Right renal cortex interstitium (tissue), 3 donors: ENCODE measurements around the gene TTPAL. TPM values are rescaled to one million over a fixed set of nuclear protein-coding genes. Genes with fewer than 3 reads are reported as not detected.

Experiments
- DNase-seq, 3 donors: peaks; one replicate each; pipeline ENCODE4 v3.0.0-alpha.2; 2013; ENCODE audit warnings: low read depth in 3 of 3, low spot score in 2 of 3
- polyA plus RNA-seq, 3 donors: library from polyadenylated mRNA; unstranded; fragments of 120-200 nt; gene quantifications; one replicate each; pipeline ENCODE4 v1.2.1, GENCODE V29; 2013; ENCODE audit not compliant: insufficient read length in 3 of 3

Gene TTPAL
- polyA plus RNA-seq, 3 donors, result 10.9 to 13.1 (median 11.6) TPM

DNA sequence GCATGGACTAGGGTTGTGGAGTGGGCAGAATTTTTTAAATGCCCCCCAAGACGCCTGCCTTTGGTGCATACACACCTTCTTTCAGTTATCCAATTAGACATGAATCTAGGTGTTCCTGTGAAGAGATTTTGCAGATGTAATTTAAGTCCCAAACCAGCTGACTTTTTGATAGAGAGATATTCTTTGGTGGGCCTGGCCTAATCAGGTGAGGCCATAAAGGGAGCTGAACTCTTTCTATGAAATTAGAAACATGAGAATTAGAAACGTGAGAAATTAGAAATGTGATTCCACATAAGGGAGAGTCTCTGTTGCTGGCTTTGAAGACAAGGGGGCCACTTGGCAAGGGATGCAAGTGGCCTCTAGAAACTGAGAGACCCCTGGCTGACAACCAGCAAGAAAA lies 36.4 kb upstream of the TTPAL start:
- no peak for DNase-seq

DNA sequence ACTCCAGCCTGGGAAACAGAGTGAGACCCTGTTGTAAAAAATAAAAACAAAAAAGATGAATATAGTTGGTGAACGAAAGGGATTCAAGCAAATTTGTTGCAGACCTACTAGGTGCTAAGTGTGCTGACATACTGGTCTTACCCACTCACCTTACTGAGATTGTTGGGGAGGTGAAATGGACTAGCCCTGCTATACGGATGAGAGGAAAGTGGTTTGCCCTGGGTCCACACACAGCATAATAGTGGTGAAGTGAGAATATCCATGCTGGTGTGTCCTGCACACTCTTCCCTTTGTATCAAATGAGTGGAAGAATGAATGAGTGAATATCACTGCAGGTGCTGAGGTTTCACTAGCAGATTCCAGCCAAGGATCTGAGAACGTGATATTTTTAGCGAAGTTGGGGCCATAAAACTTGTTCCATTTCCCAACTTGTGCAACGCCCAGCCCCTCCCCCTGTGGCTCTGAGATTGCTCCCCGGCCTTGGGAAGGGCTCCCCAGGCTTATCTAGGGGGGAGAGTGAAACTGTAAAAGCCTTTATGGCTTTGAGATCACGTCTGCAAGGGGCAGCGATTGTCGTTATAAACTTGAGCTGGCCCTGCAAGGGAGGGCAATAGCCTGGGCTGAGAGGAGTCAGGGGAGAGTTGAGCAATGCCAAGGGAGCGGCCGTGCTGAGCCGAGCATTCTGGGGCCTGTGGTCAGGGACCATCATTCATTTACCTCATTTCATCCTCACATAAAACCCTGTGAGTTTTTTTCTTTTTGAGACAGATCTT lies 33.2 kb upstream of the TTPAL start:
- DNase-seq, result no peak

DNA sequence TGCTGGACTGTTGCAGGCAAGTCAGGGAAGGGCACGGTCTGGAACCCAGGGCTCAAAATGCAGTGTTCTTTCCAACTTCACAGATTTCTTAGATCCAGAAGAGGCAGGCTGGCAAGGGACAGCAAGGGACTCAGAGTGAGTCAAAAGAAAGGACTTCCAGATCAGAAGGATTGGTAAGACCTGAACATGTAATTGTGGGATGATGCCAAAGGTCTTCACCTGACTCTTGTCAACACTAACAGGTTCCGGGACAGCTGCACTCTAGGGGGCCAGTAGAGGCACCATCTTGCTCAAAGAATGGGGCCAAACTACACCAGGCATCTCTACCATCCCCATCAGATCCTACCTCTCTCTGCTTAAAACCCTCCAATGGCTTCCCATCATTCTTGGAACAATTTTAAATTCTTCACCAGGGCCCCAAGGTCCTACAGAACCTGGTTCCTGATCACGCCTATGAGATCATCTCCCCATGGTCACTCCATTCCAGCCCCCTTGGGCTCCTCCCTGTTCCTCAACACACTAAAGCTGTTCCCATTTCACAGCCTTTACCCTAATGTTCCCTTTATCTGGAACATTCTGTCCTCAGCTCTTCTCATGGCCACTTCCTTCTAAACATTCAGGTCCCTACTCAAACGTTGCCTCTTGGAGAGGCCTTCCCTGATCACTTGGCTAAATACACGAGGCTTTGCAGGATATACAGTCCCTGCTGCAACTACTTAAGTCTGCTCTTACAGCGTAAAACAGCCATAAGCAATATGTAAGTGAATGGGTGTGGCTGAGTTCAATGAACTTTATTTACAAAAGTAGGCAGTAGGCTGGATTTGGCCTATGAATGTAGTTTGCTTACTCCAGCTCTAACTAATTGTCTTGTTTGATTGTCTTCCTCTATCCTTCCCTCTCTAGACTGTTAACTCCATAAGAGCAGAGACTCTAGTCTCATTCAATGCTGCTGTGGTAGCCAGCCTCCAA lies 29.6 kb upstream of the TTPAL start:
- DNase-seq, result no peak

DNA sequence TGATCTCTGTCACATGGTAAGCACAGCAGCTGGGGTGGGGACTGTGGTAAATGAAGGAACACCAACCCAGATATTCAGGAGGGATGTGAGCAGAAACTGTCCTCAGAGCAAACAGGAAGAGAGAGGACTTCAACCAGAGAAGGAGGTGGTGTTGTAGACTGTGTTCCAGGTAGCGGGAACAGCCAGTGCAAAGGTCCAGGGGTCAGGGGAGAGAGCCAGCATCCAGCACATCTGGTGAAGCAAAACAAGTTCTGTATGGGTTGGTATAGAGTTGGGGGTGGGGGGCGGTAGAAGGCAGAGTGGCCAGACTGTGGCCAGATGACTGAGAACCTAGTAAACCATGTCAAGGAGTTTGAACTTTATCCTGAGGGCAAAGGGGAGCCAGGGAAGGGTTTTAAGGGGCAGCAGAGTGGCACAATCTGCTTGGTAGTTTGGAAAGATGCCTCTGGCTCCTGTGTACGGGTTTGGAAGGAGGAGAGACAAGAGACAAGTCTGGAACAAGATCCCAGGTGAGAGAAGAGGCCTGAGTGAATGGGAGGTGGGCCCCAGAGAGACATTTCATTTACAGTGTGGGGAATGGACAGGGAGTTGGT lies 27.8 kb upstream of the TTPAL start:
- DNase-seq, result no peak

DNA sequence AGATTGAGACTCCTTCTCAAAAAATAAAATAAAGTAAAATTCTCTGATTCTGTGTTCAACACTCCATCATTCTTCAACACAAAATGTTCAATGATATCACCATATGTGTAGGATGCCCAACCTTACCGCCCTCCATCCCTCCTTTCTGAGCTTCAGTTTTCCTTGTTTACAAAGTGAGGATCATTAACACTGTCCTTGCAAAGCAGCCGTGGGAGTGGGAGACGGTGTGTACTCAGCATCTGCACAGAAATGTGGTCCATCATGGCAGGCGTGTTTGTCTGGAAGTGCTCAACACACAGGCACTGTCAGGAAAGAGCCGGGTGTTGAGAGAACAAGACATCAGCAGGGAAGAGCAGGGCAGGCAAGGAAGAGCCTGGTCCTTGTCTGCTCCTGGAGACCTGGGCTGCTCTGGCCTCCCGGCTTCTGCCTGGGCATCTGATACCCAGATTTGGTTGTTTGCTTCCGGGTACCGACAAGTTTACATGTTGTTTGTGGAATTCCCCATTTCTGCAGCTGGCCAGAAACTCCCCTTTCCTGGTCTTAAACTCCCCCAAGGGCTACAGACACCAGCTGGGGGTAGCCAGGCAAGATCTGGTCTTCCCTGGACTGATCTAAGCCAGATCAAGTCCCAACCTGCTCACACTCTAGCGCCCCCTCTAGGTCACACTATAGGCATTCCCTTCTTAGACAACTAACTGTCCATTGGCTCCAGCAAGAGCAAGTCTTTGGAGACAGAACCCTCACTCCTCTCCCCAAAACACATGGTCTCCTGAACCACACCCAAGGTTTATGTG lies 26.7 kb upstream of the TTPAL start:
- DNase-seq, result no peak

DNA sequence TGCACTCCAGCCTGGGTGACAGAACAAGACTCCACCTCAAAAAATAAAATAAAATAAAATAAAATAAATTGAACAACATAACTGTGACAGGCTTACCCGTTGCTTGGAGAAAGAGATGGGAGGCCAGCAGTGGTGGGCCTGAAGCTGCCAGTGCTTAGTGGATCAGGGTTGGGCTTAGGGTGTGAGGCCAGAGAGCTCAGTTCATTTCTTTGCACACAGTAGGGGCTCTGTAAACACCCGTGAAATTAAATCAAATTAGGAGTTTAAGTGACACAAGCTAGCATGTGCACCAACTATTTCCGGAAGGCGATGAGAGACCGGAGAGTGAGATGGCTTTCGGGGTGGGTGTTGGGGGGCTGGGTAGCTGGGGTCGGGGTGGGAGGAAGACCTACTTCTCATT lies 25.8 kb upstream of the TTPAL start:
- no peak for DNase-seq

DNA sequence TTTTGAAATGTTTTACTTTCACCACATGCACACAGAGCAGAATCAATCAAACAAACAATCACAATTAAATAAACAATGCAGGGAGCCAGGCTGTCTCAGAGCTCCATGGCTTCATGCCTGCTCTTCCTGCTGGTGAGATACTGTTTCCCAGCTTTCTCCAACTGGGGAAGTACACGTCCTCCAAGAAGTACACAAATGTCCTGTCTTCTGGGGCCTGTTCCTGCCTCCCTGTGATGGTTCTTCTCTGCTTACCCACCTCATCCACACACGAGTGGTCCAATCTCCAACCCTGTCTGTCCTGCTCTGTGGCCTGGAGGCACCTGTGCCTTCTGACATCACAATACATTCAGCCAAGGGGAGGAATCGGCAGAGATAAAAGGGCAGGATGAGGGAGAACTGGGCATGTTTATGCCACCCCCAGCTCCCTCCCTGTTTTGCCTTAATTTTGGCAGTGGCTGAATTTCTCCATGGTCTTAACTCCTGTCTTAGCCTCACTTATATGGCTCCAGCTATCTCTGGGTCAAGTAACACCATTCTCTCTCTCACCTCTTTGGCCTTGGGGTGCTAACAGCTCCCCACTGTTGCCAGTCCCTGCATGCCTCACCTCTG lies 25.3 kb upstream of the TTPAL start:
- no peak for DNase-seq

DNA sequence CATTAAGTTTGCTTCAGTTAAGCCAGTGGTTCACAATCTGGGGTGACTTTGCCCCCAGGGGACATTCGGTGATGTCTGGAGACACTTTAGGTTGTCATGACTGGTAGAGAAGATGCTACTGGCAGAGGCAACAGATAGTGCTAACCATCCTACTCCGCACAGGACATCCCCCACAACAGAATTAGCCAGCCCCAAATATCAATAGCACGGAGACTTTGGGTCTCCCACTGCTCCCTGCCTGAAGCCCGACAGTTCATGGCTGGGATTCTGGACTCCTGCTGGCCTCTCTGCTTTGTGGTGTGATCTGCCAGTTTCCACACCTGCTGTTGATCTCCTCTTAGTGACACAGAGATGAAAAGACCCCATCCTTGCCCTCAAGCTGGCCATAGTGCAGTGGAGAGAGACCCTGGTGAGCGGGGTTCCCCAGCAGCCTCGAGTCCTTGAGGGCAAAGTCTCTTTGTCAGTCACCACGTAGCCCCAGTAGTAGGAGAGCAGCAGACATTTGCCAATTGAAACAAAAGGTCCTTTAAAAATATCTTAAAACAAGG lies 24.7 kb upstream of the TTPAL start:
- DNase-seq, result no peak

DNA sequence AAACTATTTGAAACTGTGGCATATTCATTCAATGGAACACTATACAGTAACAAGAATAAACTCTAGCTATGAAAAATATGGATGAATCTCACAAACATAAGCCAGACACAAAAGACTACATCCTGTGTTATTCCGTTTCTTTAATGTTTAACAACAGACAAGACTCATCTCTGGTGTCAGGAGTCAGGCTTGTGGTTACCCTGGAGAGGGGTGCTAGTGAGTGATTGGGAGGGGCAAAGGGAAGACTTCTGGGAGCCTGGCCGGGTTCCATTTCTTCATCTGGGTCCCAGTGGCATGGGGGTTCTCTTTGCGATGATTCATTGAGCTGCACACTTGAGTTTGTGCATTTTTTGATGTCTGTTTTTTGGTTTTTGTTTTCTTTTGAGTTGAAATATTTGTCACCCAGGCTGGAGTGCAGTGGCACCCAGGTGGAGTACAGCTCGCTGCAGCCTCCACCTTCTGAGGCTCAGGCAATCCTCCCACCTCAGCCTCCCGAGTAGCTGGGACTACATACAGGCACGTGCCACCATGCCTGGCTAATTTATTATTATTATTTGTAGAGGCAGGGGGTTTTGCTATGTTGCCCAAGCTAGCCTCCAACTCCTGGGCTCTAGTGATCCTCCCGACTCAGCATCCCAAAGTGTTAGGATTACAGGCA lies 21.2 kb upstream of the TTPAL start:
- DNase-seq, result no peak

DNA sequence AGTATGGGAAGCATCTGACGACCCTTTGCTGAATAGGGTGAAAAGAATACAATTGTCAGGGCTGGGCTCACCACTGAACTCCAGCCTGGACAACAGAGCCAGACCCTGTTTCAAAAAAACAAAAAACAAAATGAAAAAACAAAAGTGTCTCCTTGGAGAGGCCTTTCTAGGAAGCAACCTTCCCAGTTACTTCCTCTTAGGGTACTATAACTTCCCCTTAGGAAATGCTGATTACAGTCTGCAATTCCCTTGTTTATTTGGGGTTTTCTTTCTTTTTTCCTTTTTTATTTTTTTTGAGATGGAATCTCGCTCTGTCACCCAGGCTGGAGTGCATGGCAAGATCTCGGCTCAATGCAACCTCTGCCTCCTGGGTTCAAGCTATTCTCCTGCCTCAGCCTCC lies 20.5 kb upstream of the TTPAL start:
- no peak for DNase-seq

DNA sequence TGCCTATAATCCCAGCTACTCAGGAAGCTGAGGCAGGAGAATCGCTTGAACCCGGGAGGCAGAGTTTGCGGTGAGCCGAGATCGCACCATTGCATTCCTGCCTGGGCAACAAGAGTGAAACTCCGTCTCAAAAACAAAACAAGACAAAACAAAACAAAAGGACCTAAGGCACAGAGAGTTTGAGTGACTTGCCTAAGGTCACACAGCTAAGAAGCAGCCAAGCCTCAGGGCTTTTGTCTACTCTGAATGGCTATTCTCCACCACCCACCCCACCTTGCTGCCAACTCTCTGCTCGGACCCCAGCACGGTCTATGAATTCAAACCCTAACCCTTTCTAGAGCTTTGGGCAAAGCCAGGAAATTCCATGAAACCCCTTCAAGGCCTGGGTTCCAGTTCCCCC lies 19.1 kb upstream of the TTPAL start:
- DNase-seq, result no peak

DNA sequence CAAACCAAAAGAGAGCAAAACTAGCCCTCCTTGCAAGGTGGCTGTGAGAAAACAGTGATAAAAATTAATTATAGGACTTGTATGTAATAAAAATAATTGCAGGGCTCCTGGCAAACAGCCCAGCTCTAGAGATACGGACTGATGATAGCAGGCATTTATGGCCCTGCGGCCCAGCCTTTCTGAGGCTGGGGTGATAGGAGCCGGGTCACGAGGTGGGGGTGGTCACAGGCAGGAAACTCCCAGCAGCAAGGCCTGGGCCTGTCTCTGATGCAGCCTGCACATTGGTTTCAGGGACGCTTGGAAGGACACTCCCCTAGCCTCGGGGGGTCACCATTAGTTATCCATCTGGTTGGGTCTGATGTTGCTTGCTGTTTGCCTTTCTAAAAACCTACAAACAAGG lies 18.7 kb upstream of the TTPAL start:
- no peak for DNase-seq

DNA sequence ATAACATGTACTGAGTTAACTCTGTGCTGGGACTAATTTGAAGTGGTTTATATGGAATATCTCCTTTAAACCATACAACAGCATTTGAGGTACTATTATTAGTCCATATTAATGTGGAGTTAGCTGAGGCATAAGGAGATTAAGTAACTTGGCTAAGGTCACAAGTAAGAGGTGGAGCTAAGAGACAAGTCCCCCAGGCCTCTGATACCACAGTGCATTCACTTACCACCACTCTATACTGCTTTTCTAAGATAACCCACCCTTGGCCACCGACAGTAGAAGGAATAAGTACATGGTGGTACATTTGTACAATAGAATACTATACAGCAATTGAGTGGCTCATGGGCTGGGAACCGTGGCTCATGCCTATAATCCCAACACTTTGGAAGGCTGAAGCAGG lies 16.4 kb upstream of the TTPAL start:
- DNase-seq, result no peak

DNA sequence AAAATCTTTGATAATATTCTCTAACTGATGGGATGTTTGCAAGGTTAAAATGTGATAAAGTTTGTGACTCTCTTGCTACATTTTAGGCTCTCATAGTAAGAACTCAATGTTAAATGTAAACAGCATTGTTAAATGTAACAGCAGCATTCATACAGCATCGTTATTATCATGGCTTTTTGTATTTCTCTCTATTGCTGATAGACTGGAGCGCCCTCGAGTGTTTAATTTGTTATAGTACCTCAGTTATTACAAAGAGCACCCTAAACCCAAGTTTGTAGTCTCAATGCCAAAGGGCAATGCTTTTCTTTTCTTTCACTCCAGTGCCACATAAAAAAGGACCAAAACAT lies 14.9 kb upstream of the TTPAL start:
- no peak for DNase-seq

DNA sequence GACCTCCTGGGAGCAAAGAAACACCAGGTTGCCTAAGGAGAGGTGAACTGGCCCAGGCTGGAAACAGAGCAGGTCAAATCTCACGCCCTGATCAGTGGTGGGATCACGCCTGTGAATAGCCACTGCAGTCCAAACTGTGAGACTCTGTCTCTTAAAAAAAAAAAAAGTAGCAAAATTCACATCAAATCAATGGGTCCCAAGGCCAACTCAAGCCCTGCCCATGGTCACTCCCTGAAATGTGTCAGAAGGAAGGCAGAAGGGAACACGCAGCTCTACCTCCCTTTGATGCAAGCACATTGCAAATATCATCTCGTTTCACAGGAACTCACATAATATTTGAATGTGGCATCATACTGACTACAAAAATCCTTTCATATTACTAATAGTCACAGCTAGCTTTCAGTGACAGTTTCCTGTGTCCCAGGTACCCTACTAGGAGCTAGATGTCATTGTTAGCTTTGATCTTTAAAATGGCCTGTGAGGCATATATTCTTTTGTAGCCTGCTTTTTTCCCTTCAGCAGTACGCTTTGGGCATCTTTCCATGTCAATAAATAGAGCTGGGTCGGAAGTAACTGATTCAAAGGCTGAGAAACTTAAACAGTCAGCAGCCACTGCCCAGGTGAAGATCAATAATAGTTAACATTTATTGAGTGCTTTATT lies 14.4 kb upstream of the TTPAL start:
- no peak for DNase-seq

DNA sequence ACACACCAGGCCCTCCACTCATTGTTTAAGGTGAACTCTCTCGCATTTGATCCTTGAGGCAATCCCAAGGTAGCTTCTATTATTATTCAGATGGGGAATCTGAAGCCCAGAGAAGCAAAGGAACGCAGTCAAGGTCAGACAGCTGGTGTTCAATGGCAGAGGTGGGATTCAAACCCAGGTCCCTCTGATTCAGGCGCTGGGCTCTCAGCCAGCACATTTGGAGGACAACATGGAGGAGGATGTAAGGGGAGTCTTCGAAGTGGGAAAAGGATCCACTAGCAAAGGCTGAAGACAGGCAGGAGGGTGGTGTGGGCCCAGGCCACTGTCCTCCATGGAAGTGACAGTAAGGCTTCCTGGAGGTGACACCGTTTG lies 13.9 kb upstream of the TTPAL start:
- no peak for DNase-seq

DNA sequence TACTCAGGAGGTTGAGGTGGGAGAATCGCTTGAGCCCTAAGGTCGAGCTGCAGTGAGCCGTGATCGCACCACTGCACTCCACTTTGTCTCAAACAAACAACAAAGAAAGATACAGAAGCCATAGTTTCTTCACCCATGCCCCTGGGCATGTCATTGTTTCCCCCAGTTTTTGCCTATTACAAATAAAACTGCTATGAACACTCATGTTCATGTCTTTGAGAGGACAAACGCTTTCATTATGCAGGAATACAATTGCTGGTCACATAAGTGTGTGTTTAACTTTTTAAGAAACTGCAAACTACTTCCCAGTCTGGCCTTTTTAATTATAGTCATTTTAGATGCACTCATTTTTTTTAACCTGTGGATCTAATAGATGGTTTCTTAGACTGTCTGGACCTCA lies 12.2 kb upstream of the TTPAL start:
- DNase-seq, result no peak

DNA sequence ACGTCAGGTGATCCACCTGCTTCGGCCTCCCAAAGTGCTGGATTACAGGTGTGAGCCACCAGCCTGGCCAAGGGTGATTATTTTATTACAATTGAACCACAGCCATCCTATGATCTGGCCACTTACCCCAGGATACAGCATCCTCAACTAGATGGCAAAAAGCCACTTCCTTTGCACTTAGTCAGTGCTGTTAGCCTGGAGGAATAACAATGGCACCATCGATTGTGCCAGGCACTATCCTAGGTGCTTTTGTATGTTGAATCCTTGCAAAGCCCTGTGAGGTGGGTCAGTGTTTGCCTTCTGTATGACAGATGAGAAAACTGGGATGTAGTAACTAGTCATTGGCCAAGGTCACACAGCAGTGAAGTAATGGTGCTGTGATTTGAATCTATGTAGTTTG lies 11.2 kb upstream of the TTPAL start:
- no peak for DNase-seq

DNA sequence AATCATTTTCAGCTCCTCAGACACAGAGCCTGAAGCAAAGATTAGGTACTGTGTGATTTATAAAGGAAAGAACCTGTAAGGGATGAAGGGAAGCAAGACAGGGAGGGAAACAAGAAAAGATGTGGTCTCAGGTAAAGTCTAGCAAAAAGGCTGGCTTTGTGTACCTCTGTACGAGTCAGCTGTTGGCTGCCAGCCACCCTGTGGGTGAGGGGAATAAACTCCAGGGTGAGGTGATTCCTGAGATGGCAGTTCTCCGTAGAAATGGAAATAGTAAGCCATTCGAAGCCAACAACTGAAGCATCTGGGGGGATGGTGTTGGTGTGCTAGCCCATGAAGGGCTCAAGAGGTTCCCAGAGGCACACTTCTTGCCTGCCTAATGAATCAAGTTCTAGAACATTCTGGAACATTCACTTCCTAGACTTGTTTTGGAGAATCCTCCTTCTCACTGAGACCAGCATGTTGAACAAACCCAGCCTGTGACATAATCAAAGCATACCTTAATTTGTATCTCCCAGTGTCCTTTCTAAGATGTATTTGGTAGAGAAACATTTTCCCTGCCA lies 10.6 kb upstream of the TTPAL start:
- no peak for DNase-seq
